Ectodermal cell (in vitro differentiated cells): ENCODE data around the gene RAVER1.

Source experiments
- H3K27ac ChIP-seq: 2 replicates; pipeline ENCODE4 v1.7.0; 2013; ENCODE audit warnings: mild to moderate bottlenecking, low read depth, low read length; ENCODE audit not compliant: insufficient read depth, poor library complexity, severe bottlenecking
- H3K27me3 ChIP-seq: 2 replicates; pipeline ENCODE4 v1.7.0; 2013; ENCODE audit warnings: mild to moderate bottlenecking, low read length; ENCODE audit not compliant: insufficient read depth, control insufficient read depth, poor library complexity, severe bottlenecking
- H3K36me3 ChIP-seq: one replicate; pipeline ENCODE4 v1.7.0; 2013; ENCODE audit warnings: low read length; ENCODE audit not compliant: control insufficient read depth, insufficient read depth
- H3K4me1 ChIP-seq: one replicate; pipeline ENCODE4 v1.7.0; 2013; ENCODE audit warnings: low read length; ENCODE audit not compliant: control insufficient read depth, insufficient read depth
- H3K4me3 ChIP-seq: 2 replicates; pipeline ENCODE4 v1.7.0; 2013; ENCODE audit warnings: low read depth, low read length, control low read depth; ENCODE audit not compliant: insufficient read depth
- H3K9me3 ChIP-seq: 2 replicates; pipeline ENCODE4 v1.7.0; 2013; ENCODE audit warnings: mild to moderate bottlenecking, low read length, moderate library complexity; ENCODE audit not compliant: control insufficient read depth
- WGBS, 2 experiments: methylation state at CpG; one replicate each; pipeline ENCODE4 v1.1.7; 2013; ENCODE audit warnings: missing lambda C conversion rate in 2 of 2; 5-methylcytosine and 5-hydroxymethylcytosine counted together

The RAVER1 gene

GRCh38 chr19:10299545-10300458 lies 33.5 kb downstream of the RAVER1 start:
- no peak overlapping the region for H3K27ac ChIP-seq
- H3K4me1 ChIP-seq, result peaks cover 4% of the 10 kb centered on the region
- no peaks in the 10 kb centered on the region for H3K9me3 ChIP-seq
- peaks cover 48% of the 10 kb centered on the region for H3K27me3 ChIP-seq
- no peaks in the 10 kb centered on the region for H3K36me3 ChIP-seq
- WGBS, 2 experiments, result 79 to 82% methylated on average over 14 of the region's 14 CpGs
- no peak overlapping the region for H3K4me3 ChIP-seq

GRCh38 chr19:10295847-10296591 lies 37.3 kb downstream of the RAVER1 start:
- WGBS, 2 experiments, result 2% methylated on average over 58 of the region's 58 CpGs
- H3K27me3 ChIP-seq, result peaks cover 86% of the 10 kb centered on the region
- no peaks in the 10 kb centered on the region for H3K36me3 ChIP-seq

GRCh38 chr19:10295305-10295846 lies 38.0 kb downstream of the RAVER1 start:
- H3K9me3 ChIP-seq, result no peaks in the 10 kb centered on the region
- peaks cover 92% of the 10 kb centered on the region for H3K27me3 ChIP-seq
- 10 to 12% methylated on average over 48 of the region's 48 CpGs for WGBS, 2 experiments
- no peak overlapping the region for H3K27ac ChIP-seq
- no peak overlapping the region for H3K4me3 ChIP-seq
- H3K4me1 ChIP-seq, result peaks cover 18% of the 10 kb centered on the region
- H3K36me3 ChIP-seq, result no peaks in the 10 kb centered on the region

More at GRCh38 chr19:10295847-10296591, 37.3 kb downstream of the RAVER1 start:
- H3K4me1 ChIP-seq, result peaks cover 13% of the 10 kb centered on the region
- no peak overlapping the region for H3K4me3 ChIP-seq
- no peak overlapping the region for H3K27ac ChIP-seq
- H3K9me3 ChIP-seq, result no peaks in the 10 kb centered on the region

- Histone ChIP-seq H3K9me3 (no peaks in the 10 kb centered on the region), H3K27me3 (peaks cover 93% of the 10 kb centered on the region)
Observed at GRCh38 chr19:10294368-10294697, 39.0 kb downstream of the RAVER1 start.

GRCh38 chr19:10293637-10294367 lies 39.5 kb downstream of the RAVER1 start:
- WGBS, 2 experiments, result 33 to 35% methylated on average over 49 of the region's 49 CpGs
- no peaks in the 10 kb centered on the region for H3K9me3 ChIP-seq
- peaks cover 95% of the 10 kb centered on the region for H3K27me3 ChIP-seq
- H3K4me1 ChIP-seq, result peaks cover 24% of the 10 kb centered on the region
- H3K4me3 ChIP-seq, result no peak overlapping the region
- no peak overlapping the region for H3K27ac ChIP-seq
- H3K36me3 ChIP-seq, result no peaks in the 10 kb centered on the region

More at GRCh38 chr19:10294368-10294697, 39.0 kb downstream of the RAVER1 start:
- Histone ChIP-seq H3K4me1 (peaks cover 24% of the 10 kb centered on the region), H3K4me3 (no peak overlapping the region), H3K27ac (no peak overlapping the region), H3K36me3 (no peaks in the 10 kb centered on the region)
- WGBS, 2 experiments, result 21 to 24% methylated on average over 25 of the region's 25 CpGs

GRCh38 chr19:10292789-10293636 lies 40.3 kb downstream of the RAVER1 start:
- Histone ChIP-seq H3K36me3 (no peaks in the 10 kb centered on the region), H3K9me3 (no peaks in the 10 kb centered on the region), H3K4me1 (peaks cover 24% of the 10 kb centered on the region), H3K4me3 (peak overlapping the region; percentile 28), H3K27ac (no peak overlapping the region), H3K27me3 (peaks cover 100% of the 10 kb centered on the region)
- 24 to 26% methylated on average over 56 of the region's 56 CpGs for WGBS, 2 experiments

GRCh38 chr19:10292206-10292788 lies 41.0 kb downstream of the RAVER1 start:
- Histone ChIP-seq H3K9me3 (no peaks in the 10 kb centered on the region), H3K4me3 (peak overlapping the region; percentile 28), H3K36me3 (no peaks in the 10 kb centered on the region), H3K27me3 (peaks cover 100% of the 10 kb centered on the region), H3K4me1 (peaks cover 24% of the 10 kb centered on the region), H3K27ac (no peak overlapping the region)
- WGBS, 2 experiments, result 2 to 3% methylated on average over 45 of the region's 45 CpGs

- H3K4me3 ChIP-seq, result peak overlapping the region; percentile 28
Observed at GRCh38 chr19:10291554-10292205, 41.6 kb downstream of the RAVER1 start.

More at GRCh38 chr19:10291554-10292205, 41.6 kb downstream of the RAVER1 start:
- Histone ChIP-seq H3K9me3 (no peaks in the 10 kb centered on the region), H3K27me3 (peaks cover 100% of the 10 kb centered on the region), H3K27ac (no peak overlapping the region), H3K36me3 (no peaks in the 10 kb centered on the region), H3K4me1 (peaks cover 27% of the 10 kb centered on the region)
- 7% methylated on average over 49 of the region's 49 CpGs for WGBS, 2 experiments
